Activated CD4-positive, alpha-beta T cell treated with anti-CD3 and anti-CD28 coated beads, Interleukin-2, amount 50 U/mL, for 1 hour (primary cell): ENCODE data around the gene UST.
A peak's percentile ranks its signal among the peaks of the same experiment; 100 is the strongest.

ENCODE experiments used
- DNase-seq: peaks from one replicate; pipeline ENCODE4 v3.0.0-alpha.2; 2020

Gene UST

GRCh38 chr6:149074832-149075258, 328.0 kb downstream of the UST start:
- DNase-seq = no peak

GRCh38 chr6:149075616-149076354, 329.0 kb downstream of the UST start:
- no peak for DNase-seq

- DNase-seq = no peak
Observed at GRCh38 chr6:149076355-149076734, 329.5 kb downstream of the UST start.

GRCh38 chr6:149077208-149077607, 330.4 kb downstream of the UST start:
- DNase-seq = no peak

- no peak for DNase-seq
Observed at GRCh38 chr6:149078211-149078782, 331.5 kb downstream of the UST start.

- DNase-seq = no peak
Observed at GRCh38 chr6:149079456-149079855, 332.6 kb downstream of the UST start.

GRCh38 chr6:149079911-149080491, 333.2 kb downstream of the UST start:
- DNase-seq = no peak

GRCh38 chr6:149080511-149080910, 333.7 kb downstream of the UST start:
- DNase-seq = no peak

- no peak for DNase-seq
Observed at GRCh38 chr6:149081281-149081680, 334.5 kb downstream of the UST start.

- peak; percentile 89 for DNase-seq
Observed at GRCh38 chr6:149082320-149082719, 335.5 kb downstream of the UST start.

- no peak for DNase-seq
Observed at GRCh38 chr6:149084026-149084425, 337.2 kb downstream of the UST start.

- DNase-seq = no peak
Observed at GRCh38 chr6:149084808-149085556, 338.2 kb downstream of the UST start.

- no peak for DNase-seq
Observed at GRCh38 chr6:149085557-149085938, 338.7 kb downstream of the UST start.

GRCh38 chr6:149086363-149086762, 339.5 kb downstream of the UST start:
- DNase-seq = no peak

- no peak for DNase-seq
Observed at GRCh38 chr6:149087898-149088297, 341.1 kb downstream of the UST start.

- DNase-seq = no peak
Observed at GRCh38 chr6:149088361-149088760, 341.5 kb downstream of the UST start.

GRCh38 chr6:149089510-149089909, 342.7 kb downstream of the UST start:
- no peak for DNase-seq

- DNase-seq = no peak
Observed at GRCh38 chr6:149090937-149091336, 344.1 kb downstream of the UST start.

GRCh38 chr6:149093643-149094042, 346.8 kb downstream of the UST start:
- DNase-seq = no peak

GRCh38 chr6:149094156-149094555, 347.3 kb downstream of the UST start:
- no peak for DNase-seq

GRCh38 chr6:149094934-149095351, 348.1 kb downstream of the UST start:
- DNase-seq = no peak

GRCh38 chr6:149095842-149096241, 349.0 kb downstream of the UST start:
- no peak for DNase-seq

GRCh38 chr6:149097794-149098193, 351.0 kb downstream of the UST start:
- no peak for DNase-seq
